PFSK-1 (cell line): ENCODE data around the gene COLEC12.

Experiments used
- FOXP2 ChIP-seq: optimal IDR thresholded peaks from 2 replicates; pipeline ENCODE3; 2011; ENCODE audit warnings: borderline replicate concordance, control low read depth, inconsistent platforms; ENCODE audit not compliant: insufficient read depth; ENCODE audit errors: extremely low read length, extremely low read depth
- POLR2AphosphoS5 ChIP-seq: IDR thresholded peaks from 2 replicates; pipeline ENCODE4 v1.6.1; 2012; ENCODE audit warnings: low read depth, mild to moderate bottlenecking, control low read depth, low read length, moderate library complexity
- REST ChIP-seq, 2 experiments: IDR thresholded peaks; 2 replicates each; pipeline versions ENCODE4 v1.6.1 to v1.8.0; 2011 to 2012; ENCODE audit warnings: low read depth in 2 of 2, low read length in 2 of 2, control low read depth in 1 of 2, inconsistent platforms in 1 of 2, mild to moderate bottlenecking in 1 of 2, moderate library complexity in 1 of 2; ENCODE audit not compliant: insufficient read depth in 1 of 2
- SIN3A ChIP-seq: IDR thresholded peaks from 2 replicates; pipeline ENCODE4 v1.6.1; 2012; ENCODE audit warnings: mild to moderate bottlenecking, low read length, moderate library complexity, borderline replicate concordance; ENCODE audit not compliant: insufficient read depth
- TAF1 ChIP-seq: IDR thresholded peaks from 2 replicates; pipeline ENCODE4 v1.6.1; 2012; ENCODE audit warnings: low read length, control low read depth, borderline replicate concordance; ENCODE audit not compliant: insufficient read depth

Gene COLEC12

GRCh38 chr18:286515-287310 is 213.8 kb downstream of the COLEC12 start:
- TF ChIP-seq REST (IDR thresholded peaks at IDR 0.05; ENCODE audit: insufficient read depth in 1 of 2, low read depth in 2 of 2, low read length in 2 of 2) (no peak), POLR2AphosphoS5 (no peak), TAF1 (no peak), SIN3A (no peak), FOXP2 (no peak)

- no peak for TF ChIP-seq POLR2AphosphoS5
Observed at GRCh38 chr18:285817-286216, 214.7 kb downstream of the COLEC12 start.

GRCh38 chr18:275486-275885 is 225.0 kb downstream of the COLEC12 start:
- TF ChIP-seq POLR2AphosphoS5, result no peak
- no peak for TF ChIP-seq FOXP2
- TF ChIP-seq REST (IDR thresholded peaks at IDR 0.05; ENCODE audit: insufficient read depth in 1 of 2, low read depth in 2 of 2, low read length in 2 of 2), result no peak
- TF ChIP-seq SIN3A, result no peak
- no peak for TF ChIP-seq TAF1

GRCh38 chr18:274313-274712 is 226.2 kb downstream of the COLEC12 start:
- TF ChIP-seq FOXP2 (no peak), REST (IDR thresholded peaks at IDR 0.05; ENCODE audit: insufficient read depth in 1 of 2, low read depth in 2 of 2, low read length in 2 of 2) (no peak), TAF1 (no peak), POLR2AphosphoS5 (no peak), SIN3A (no peak)

GRCh38 chr18:273525-273924 is 227.0 kb downstream of the COLEC12 start:
- TF ChIP-seq REST (IDR thresholded peaks at IDR 0.05; ENCODE audit: insufficient read depth in 1 of 2, low read depth in 2 of 2, low read length in 2 of 2) (no peak), POLR2AphosphoS5 (no peak), SIN3A (no peak), TAF1 (no peak), FOXP2 (no peak)
